ENCODE results near the gene TRIM38.

TRIM38 gene

DNA sequence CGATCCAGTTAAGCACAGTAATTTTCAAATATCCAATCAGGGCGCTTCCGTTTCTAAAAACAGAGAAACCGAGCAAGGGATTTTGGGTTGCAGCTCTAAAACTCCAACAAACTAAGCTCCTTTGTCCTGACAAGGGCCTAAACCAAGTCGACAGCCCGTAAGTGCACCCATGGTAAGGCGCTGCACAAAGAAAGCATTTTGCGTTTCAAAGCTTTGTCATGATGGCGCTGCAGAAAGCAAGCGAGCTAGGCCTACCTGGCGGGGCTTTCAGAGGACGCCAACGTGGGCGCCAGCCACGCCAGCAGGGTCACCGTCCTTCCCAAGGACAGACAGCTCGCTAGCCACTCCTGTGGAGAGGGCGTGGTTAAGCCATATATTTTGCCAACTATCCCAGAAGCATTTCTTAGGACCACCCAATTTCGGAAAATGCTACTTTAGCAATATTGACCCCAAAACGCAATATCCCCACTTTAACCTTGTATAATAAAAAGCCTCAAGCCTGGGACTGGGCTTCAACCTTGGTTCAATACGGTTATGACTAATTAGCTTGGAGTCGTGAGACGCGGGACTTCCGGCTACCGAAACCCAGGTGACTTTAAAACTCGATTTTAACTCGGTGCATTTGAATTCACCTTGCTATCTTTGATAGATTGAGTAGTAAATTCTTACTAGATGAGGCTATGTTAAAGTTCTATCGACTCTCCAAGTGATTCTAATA, 53.8 kb downstream of the TRIM38 start:
- TF ChIP-seq POLR2AphosphoS5 (IDR thresholded peaks at IDR 0.05; ENCODE audit: borderline replicate concordance, low read depth, low read length) = no peak
- TF ChIP-seq FOXP2 (optimal IDR thresholded peaks at IDR 0.05; ENCODE audit: control extremely low read depth, extremely low read length, insufficient read depth) = no peak
- TF ChIP-seq EZH2 (IDR thresholded peaks at IDR 0.05) = no peak
- no peak overlapping the region for H3K4me3 ChIP-seq
- H3K27ac ChIP-seq = no peak overlapping the region
- H3K9me3 ChIP-seq (ENCODE audit: low read depth, low read length) = 0 out of 2 replicates have a peak, but pooled peaks cover 3% of the 10 kb centered on the region
- H3K36me3 ChIP-seq (ENCODE audit: insufficient read depth, low read length) = no peaks in the 10 kb centered on the region
- DNase-seq (ENCODE audit: low read depth, low spot score) = no peak
- no peak overlapping the region for H3K9ac ChIP-seq (ENCODE audit: insufficient read length)

- H3K27ac ChIP-seq = no peak overlapping the region
- TF ChIP-seq FOXP2 (optimal IDR thresholded peaks at IDR 0.05; ENCODE audit: control extremely low read depth, extremely low read length, insufficient read depth) (no peak), EZH2 (IDR thresholded peaks at IDR 0.05) (no peak), POLR2AphosphoS5 (IDR thresholded peaks at IDR 0.05; ENCODE audit: borderline replicate concordance, low read depth, low read length) (no peak)
- no peak overlapping the region for H3K9ac ChIP-seq (ENCODE audit: insufficient read length)
- no peak overlapping the region for H3K4me3 ChIP-seq
- no peak for DNase-seq (ENCODE audit: low read depth, low spot score)
- no peaks in the 10 kb centered on the region for H3K36me3 ChIP-seq (ENCODE audit: insufficient read depth, low read length)
- H3K9me3 ChIP-seq (ENCODE audit: low read depth, low read length) = 0 out of 2 replicates have a peak, but pooled peaks cover 3% of the 10 kb centered on the region
Observed at GRCh38 chr6:26016963-26017631, 54.5 kb downstream of the TRIM38 start.

GRCh38 chr6:26017632-26017966, 55.0 kb downstream of the TRIM38 start:
- H3K4me3 ChIP-seq = no peak overlapping the region
- no peaks in the 10 kb centered on the region for H3K36me3 ChIP-seq (ENCODE audit: insufficient read depth, low read length)
- DNase-seq (ENCODE audit: low read depth, low spot score) = no peak
- no peak overlapping the region for H3K27ac ChIP-seq
- TF ChIP-seq EZH2 (IDR thresholded peaks at IDR 0.05) (no peak), FOXP2 (optimal IDR thresholded peaks at IDR 0.05; ENCODE audit: control extremely low read depth, extremely low read length, insufficient read depth) (no peak), POLR2AphosphoS5 (IDR thresholded peaks at IDR 0.05; ENCODE audit: borderline replicate concordance, low read depth, low read length) (no peak)
- no peak overlapping the region for H3K9ac ChIP-seq (ENCODE audit: insufficient read length)
- 0 out of 2 replicates have a peak, but pooled peaks cover 3% of the 10 kb centered on the region for H3K9me3 ChIP-seq (ENCODE audit: low read depth, low read length)

GRCh38 chr6:26019261-26019830, 56.7 kb downstream of the TRIM38 start:
- no peak overlapping the region for H3K4me3 ChIP-seq
- no peaks in the 10 kb centered on the region for H3K36me3 ChIP-seq (ENCODE audit: insufficient read depth, low read length)
- H3K9me3 ChIP-seq (ENCODE audit: low read depth, low read length) = 0 out of 2 replicates have a peak, but pooled peaks cover 3% of the 10 kb centered on the region
- TF ChIP-seq FOXP2 (optimal IDR thresholded peaks at IDR 0.05; ENCODE audit: control extremely low read depth, extremely low read length, insufficient read depth) (no peak), EZH2 (IDR thresholded peaks at IDR 0.05) (no peak), POLR2AphosphoS5 (IDR thresholded peaks at IDR 0.05; ENCODE audit: borderline replicate concordance, low read depth, low read length) (no peak)
- no peak overlapping the region for H3K27ac ChIP-seq
- no peak overlapping the region for H3K9ac ChIP-seq (ENCODE audit: insufficient read length)
- no peak for DNase-seq (ENCODE audit: low read depth, low spot score)

- H3K9ac ChIP-seq (ENCODE audit: insufficient read length) = no peak overlapping the region
- no peak for TF ChIP-seq EZH2 (IDR thresholded peaks at IDR 0.05)
- TF ChIP-seq POLR2AphosphoS5 (IDR thresholded peaks at IDR 0.05; ENCODE audit: borderline replicate concordance, low read depth, low read length) = no peak
- TF ChIP-seq FOXP2 (optimal IDR thresholded peaks at IDR 0.05; ENCODE audit: control extremely low read depth, extremely low read length, insufficient read depth) = no peak
- DNase-seq (ENCODE audit: low read depth, low spot score) = no peak
- H3K27ac ChIP-seq = no peak overlapping the region; the same call in 1 of the 2 replicates
- no peak overlapping the region for H3K4me3 ChIP-seq
- no peaks in the 10 kb centered on the region for H3K36me3 ChIP-seq (ENCODE audit: insufficient read depth, low read length)
- 0 out of 2 replicates have a peak, but pooled peaks cover 3% of the 10 kb centered on the region for H3K9me3 ChIP-seq (ENCODE audit: low read depth, low read length)
Observed at GRCh38 chr6:26019967-26020328, 57.3 kb downstream of the TRIM38 start.

- peak overlapping the region; percentile 53 for H3K9ac ChIP-seq (ENCODE audit: insufficient read length)
- H3K36me3 ChIP-seq (ENCODE audit: insufficient read depth, low read length) = no peaks in the 10 kb centered on the region
- peak overlapping the region; percentile 82 for H3K27ac ChIP-seq
- no peak for TF ChIP-seq EZH2 (IDR thresholded peaks at IDR 0.05)
- TF ChIP-seq POLR2AphosphoS5 (IDR thresholded peaks at IDR 0.05; ENCODE audit: borderline replicate concordance, low read depth, low read length) = peak; percentile 89
- DNase-seq (ENCODE audit: low read depth, low spot score) = no peak
- H3K4me3 ChIP-seq = peak overlapping the region; percentile 71
- 0 out of 2 replicates have a peak, but pooled peaks cover 3% of the 10 kb centered on the region for H3K9me3 ChIP-seq (ENCODE audit: low read depth, low read length)
Observed at GRCh38 chr6:26020329-26021000, 57.9 kb downstream of the TRIM38 start.

DNA sequence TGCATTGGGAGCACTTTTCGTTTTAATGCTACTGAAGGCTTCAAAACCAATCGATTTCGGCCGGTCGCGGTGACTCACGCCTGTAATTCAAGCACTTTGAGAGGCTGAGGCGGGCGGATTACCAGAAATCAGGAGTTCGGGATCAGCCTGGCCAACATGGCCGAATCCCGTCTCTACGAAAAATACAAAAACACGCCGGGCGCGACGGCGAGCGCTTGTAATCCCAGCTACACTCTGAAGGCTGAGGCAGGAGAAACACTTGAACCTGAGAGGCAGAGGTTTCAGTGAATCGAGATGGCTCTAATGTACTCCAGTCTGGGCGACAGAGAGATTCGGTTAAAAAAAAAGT, 58.4 kb downstream of the TRIM38 start:
- no peak for TF ChIP-seq POLR2AphosphoS5 (IDR thresholded peaks at IDR 0.05; ENCODE audit: borderline replicate concordance, low read depth, low read length)
- TF ChIP-seq EZH2 (IDR thresholded peaks at IDR 0.05) = no peak
- no peak for TF ChIP-seq FOXP2 (optimal IDR thresholded peaks at IDR 0.05; ENCODE audit: control extremely low read depth, extremely low read length, insufficient read depth)
- Histone ChIP-seq H3K36me3 (ENCODE audit: insufficient read depth, low read length) (no peaks in the 10 kb centered on the region), H3K9me3 (ENCODE audit: low read depth, low read length) (0 out of 2 replicates have a peak, but pooled peaks cover 3% of the 10 kb centered on the region), H3K27ac (peak overlapping the region; percentile 82), H3K4me3 (peak overlapping the region; percentile 71), H3K9ac (ENCODE audit: insufficient read length) (peak overlapping the region; percentile 53)
- no peak for DNase-seq (ENCODE audit: low read depth, low spot score)

Measured in SK-N-MC (cell line).